SK-N-SH treated with all-trans-retinoic acid at 6 μM for 48 hours (cell line): ENCODE results near the gene PLXNA4.

Source experiments
- ATAC-seq: fragments of 200-7000 bp; cut with Tn5 transposase; 3 replicates; pipeline ENCODE4 v1.9.1; 2020; ENCODE audit warnings: mild to moderate bottlenecking, moderate library complexity
- BACH2 ChIP-seq: fragments of 250-450 bp; sonication (Bioruptor Pico); IDR thresholded peaks from 2 replicates; pipeline ENCODE4 v1.9.0; 2021; ENCODE audit warnings: mild to moderate bottlenecking, borderline replicate concordance
- CSDC2 ChIP-seq: fragments of 250-450 bp; sonication (Bioruptor Pico); IDR thresholded peaks from 2 replicates; pipeline ENCODE4 v1.5.0; 2020; ENCODE audit warnings: mild to moderate bottlenecking, moderate library complexity
- ESRRG ChIP-seq: fragments of 250-450 bp; sonication (Bioruptor Pico); IDR thresholded peaks from 2 replicates; pipeline ENCODE4 v1.6.1; 2021; ENCODE audit warnings: mild to moderate bottlenecking
- GLIS3 ChIP-seq: fragments of 250-450 bp; sonication (Bioruptor Pico); IDR thresholded peaks from 2 replicates; pipeline ENCODE4 v1.5.0; 2020; ENCODE audit warnings: mild to moderate bottlenecking, moderate library complexity
- ISL1 ChIP-seq: fragments of 250-450 bp; sonication (Bioruptor Pico); IDR thresholded peaks from 2 replicates; pipeline ENCODE4 v2.1.2; 2022; ENCODE audit warnings: mild to moderate bottlenecking, moderate library complexity
- OSR1 ChIP-seq: fragments of 250-450 bp; sonication (Bioruptor Pico); IDR thresholded peaks from 2 replicates; pipeline ENCODE4 v1.8.0; 2022; ENCODE audit warnings: moderate library complexity, mild to moderate bottlenecking, inconsistent platforms
- POU6F1 ChIP-seq: fragments of 250-450 bp; sonication (Bioruptor Pico); IDR thresholded peaks from 2 replicates; pipeline ENCODE4 v1.8.0; 2021; ENCODE audit warnings: low read depth, mild to moderate bottlenecking, moderate library complexity, borderline replicate concordance
- PPARA ChIP-seq: fragments of 250-450 bp; sonication (Bioruptor Pico); IDR thresholded peaks from 2 replicates; pipeline ENCODE4 v1.5.0; 2020; ENCODE audit warnings: mild to moderate bottlenecking, borderline replicate concordance
- RARB ChIP-seq: fragments of 250-450 bp; sonication (Bioruptor Pico); IDR thresholded peaks from 2 replicates; pipeline ENCODE4 v1.8.0; 2021; ENCODE audit warnings: mild to moderate bottlenecking, moderate library complexity
- SNAI2 ChIP-seq: fragments of 250-450 bp; sonication (Bioruptor Pico); IDR thresholded peaks from 2 replicates; pipeline ENCODE4 v1.5.0; 2020; ENCODE audit warnings: mild to moderate bottlenecking, moderate library complexity
- TOX ChIP-seq: fragments of 250-450 bp; sonication (Bioruptor Pico); IDR thresholded peaks from 2 replicates; pipeline ENCODE4 v1.8.0; 2021; ENCODE audit warnings: mild to moderate bottlenecking, moderate library complexity, borderline replicate concordance
- ZC3H10 ChIP-seq: fragments of 250-450 bp; sonication (Bioruptor Pico); IDR thresholded peaks from 2 replicates; pipeline ENCODE4 v1.5.1; 2021; ENCODE audit warnings: mild to moderate bottlenecking, moderate library complexity
- ZFP30 ChIP-seq: fragments of 450-650 bp; formaldehyde crosslinking; IDR thresholded peaks from 2 replicates; pipeline ENCODE4 v1.5.0; 2022; ENCODE audit warnings: mild to moderate bottlenecking, moderate library complexity
- ZNF565 ChIP-seq: fragments of 450-650 bp; formaldehyde crosslinking; conservative IDR thresholded peaks from 2 replicates; pipeline ENCODE4 v1.5.0; 2020; ENCODE audit warnings: low read depth, mild to moderate bottlenecking, moderate library complexity
- ZNF8 ChIP-seq: fragments of 450-650 bp; formaldehyde crosslinking; IDR thresholded peaks from 2 replicates; pipeline ENCODE4 v1.5.0; 2020; ENCODE audit warnings: mild to moderate bottlenecking, moderate library complexity
- TF ChIP-seq, protein P1 (sequence below): fragments of 250-450 bp; sonication (Bioruptor Pico); IDR thresholded peaks from 2 replicates; pipeline ENCODE4 v1.8.0; 2020; ENCODE audit warnings: mild to moderate bottlenecking, moderate library complexity, borderline replicate concordance
- TF ChIP-seq, protein P2 (sequence below): fragments of 250-450 bp; sonication (Bioruptor Pico); IDR thresholded peaks from 2 replicates; pipeline ENCODE4 v1.5.0; 2020; ENCODE audit warnings: mild to moderate bottlenecking, moderate library complexity
- TF ChIP-seq, protein P3 (sequence below): fragments of 250-450 bp; sonication (Bioruptor Pico); IDR thresholded peaks from 2 replicates; pipeline ENCODE4 v1.5.1; 2021; ENCODE audit warnings: mild to moderate bottlenecking, moderate library complexity
- TF ChIP-seq, protein P4 (sequence below): fragments of 250-450 bp; sonication (Bioruptor Pico); IDR thresholded peaks from 2 replicates; pipeline ENCODE4 v1.5.1; 2020; ENCODE audit warnings: low read depth, mild to moderate bottlenecking, moderate library complexity

Gene PLXNA4

DNA sequence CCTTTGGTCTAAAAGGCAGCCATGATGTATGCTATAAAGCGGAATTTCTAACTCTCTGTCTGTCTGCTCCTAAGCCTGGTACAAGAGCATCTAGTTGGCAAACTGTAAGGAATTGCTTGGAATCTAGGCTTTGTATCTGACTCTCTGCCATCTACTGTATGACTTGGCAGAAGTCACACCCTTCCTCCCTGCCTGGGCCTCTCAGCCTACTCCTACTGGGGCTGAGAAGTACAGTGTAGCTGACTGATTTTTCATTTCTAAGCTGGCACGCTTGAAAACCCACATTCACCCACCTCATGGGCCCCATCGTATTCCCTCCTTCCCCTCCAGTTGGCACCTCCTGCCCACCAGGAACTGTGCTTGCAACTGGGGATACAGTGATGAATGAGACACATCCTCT is 435.2 kb downstream of the PLXNA4 start:
- no peak for TF ChIP-seq ZNF8 (CRISPR knock-in tag)
- no peak for TF ChIP-seq RARB (CRISPR knock-in tag)
- no peak for TF ChIP-seq BACH2 (CRISPR knock-in tag)
- TF ChIP-seq, protein P1, sequence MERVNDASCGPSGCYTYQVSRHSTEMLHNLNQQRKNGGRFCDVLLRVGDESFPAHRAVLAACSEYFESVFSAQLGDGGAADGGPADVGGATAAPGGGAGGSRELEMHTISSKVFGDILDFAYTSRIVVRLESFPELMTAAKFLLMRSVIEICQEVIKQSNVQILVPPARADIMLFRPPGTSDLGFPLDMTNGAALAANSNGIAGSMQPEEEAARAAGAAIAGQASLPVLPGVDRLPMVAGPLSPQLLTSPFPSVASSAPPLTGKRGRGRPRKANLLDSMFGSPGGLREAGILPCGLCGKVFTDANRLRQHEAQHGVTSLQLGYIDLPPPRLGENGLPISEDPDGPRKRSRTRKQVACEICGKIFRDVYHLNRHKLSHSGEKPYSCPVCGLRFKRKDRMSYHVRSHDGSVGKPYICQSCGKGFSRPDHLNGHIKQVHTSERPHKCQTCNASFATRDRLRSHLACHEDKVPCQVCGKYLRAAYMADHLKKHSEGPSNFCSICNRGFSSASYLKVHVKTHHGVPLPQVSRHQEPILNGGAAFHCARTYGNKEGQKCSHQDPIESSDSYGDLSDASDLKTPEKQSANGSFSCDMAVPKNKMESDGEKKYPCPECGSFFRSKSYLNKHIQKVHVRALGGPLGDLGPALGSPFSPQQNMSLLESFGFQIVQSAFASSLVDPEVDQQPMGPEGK (CRISPR knock-in tag), result no peak
- TF ChIP-seq, protein P2, sequence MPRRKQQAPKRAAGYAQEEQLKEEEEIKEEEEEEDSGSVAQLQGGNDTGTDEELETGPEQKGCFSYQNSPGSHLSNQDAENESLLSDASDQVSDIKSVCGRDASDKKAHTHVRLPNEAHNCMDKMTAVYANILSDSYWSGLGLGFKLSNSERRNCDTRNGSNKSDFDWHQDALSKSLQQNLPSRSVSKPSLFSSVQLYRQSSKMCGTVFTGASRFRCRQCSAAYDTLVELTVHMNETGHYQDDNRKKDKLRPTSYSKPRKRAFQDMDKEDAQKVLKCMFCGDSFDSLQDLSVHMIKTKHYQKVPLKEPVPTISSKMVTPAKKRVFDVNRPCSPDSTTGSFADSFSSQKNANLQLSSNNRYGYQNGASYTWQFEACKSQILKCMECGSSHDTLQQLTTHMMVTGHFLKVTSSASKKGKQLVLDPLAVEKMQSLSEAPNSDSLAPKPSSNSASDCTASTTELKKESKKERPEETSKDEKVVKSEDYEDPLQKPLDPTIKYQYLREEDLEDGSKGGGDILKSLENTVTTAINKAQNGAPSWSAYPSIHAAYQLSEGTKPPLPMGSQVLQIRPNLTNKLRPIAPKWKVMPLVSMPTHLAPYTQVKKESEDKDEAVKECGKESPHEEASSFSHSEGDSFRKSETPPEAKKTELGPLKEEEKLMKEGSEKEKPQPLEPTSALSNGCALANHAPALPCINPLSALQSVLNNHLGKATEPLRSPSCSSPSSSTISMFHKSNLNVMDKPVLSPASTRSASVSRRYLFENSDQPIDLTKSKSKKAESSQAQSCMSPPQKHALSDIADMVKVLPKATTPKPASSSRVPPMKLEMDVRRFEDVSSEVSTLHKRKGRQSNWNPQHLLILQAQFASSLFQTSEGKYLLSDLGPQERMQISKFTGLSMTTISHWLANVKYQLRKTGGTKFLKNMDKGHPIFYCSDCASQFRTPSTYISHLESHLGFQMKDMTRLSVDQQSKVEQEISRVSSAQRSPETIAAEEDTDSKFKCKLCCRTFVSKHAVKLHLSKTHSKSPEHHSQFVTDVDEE (CRISPR knock-in tag), result no peak
- TF ChIP-seq SNAI2 (CRISPR knock-in tag), result no peak
- no peak for TF ChIP-seq ZFP30 (CRISPR knock-in tag)
- no peak for TF ChIP-seq POU6F1
- TF ChIP-seq ISL1 (CRISPR knock-in tag), result no peak
- TF ChIP-seq OSR1 (CRISPR knock-in tag), result no peak
- TF ChIP-seq ZC3H10 (CRISPR knock-in tag), result no peak
- no peak for ATAC-seq

GRCh38 chr7:132140341-132140740 is 435.9 kb downstream of the PLXNA4 start:
- ATAC-seq, result no peak
- no peak for TF ChIP-seq RARB (CRISPR knock-in tag)
- no peak for TF ChIP-seq ZFP30 (CRISPR knock-in tag)
- no peak for TF ChIP-seq ZNF565 (CRISPR knock-in tag)

DNA sequence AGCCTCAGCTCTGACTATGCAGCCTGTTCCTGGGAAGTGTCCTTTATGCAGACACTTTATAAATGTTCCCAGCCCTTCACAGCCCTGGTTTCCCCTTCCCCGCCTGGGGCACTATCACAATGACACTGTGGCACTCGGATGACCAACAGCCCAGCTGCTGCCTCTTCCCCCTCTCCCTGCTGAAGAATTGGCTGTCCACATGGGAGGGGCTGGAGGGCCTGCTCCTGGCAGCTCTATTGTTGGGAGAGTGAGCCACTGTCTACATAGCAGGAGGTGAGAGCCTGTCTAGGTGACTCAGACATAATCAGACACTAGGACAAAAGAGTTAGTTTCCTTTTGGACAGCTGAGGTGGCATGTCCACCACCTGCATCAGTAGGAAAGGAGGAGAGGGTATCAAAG is 437.5 kb downstream of the PLXNA4 start:
- TF ChIP-seq ZC3H10 (CRISPR knock-in tag) (no peak), POU6F1 (no peak), ESRRG (CRISPR knock-in tag) (no peak), TOX (CRISPR knock-in tag) (no peak), PPARA (CRISPR knock-in tag) (no peak), RARB (CRISPR knock-in tag) (no peak), CSDC2 (CRISPR knock-in tag) (no peak), GLIS3 (CRISPR knock-in tag) (no peak), ZNF8 (CRISPR knock-in tag) (no peak), ZNF565 (CRISPR knock-in tag) (no peak)
- TF ChIP-seq, protein P3, sequence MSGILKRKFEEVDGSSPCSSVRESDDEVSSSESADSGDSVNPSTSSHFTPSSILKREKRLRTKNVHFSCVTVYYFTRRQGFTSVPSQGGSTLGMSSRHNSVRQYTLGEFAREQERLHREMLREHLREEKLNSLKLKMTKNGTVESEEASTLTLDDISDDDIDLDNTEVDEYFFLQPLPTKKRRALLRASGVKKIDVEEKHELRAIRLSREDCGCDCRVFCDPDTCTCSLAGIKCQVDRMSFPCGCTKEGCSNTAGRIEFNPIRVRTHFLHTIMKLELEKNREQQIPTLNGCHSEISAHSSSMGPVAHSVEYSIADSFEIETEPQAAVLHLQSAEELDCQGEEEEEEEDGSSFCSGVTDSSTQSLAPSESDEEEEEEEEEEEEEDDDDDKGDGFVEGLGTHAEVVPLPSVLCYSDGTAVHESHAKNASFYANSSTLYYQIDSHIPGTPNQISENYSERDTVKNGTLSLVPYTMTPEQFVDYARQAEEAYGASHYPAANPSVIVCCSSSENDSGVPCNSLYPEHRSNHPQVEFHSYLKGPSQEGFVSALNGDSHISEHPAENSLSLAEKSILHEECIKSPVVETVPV (CRISPR knock-in tag), result no peak
- TF ChIP-seq, protein P4, sequence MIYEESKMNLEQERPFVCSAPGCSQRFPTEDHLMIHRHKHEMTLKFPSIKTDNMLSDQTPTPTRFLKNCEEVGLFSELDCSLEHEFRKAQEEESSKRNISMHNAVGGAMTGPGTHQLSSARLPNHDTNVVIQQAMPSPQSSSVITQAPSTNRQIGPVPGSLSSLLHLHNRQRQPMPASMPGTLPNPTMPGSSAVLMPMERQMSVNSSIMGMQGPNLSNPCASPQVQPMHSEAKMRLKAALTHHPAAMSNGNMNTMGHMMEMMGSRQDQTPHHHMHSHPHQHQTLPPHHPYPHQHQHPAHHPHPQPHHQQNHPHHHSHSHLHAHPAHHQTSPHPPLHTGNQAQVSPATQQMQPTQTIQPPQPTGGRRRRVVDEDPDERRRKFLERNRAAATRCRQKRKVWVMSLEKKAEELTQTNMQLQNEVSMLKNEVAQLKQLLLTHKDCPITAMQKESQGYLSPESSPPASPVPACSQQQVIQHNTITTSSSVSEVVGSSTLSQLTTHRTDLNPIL (CRISPR knock-in tag), result no peak
- TF ChIP-seq, protein P2 (CRISPR knock-in tag), result no peak
- TF ChIP-seq, protein P1 (CRISPR knock-in tag), result no peak
- peak; percentile 34 for ATAC-seq
